Upper lobe of right lung (tissue), 1 donor: Measurements from ENCODE around the gene RSBN1. TPM values are rescaled to one million over a fixed set of nuclear protein-coding genes. Genes with fewer than 3 reads are reported as not detected.

Source experiments
- ATAC-seq: fragments of 200-7000 bp; cut with Tn5 transposase; one replicate; pipeline ENCODE4 v1.9.1; 2020; ENCODE audit warnings: mild to moderate bottlenecking, moderate library complexity
- DNase-seq: peaks from one replicate; pipeline ENCODE4 v3.0.0-alpha.2; 2020
- H3K27ac ChIP-seq: fragments of 200-600 bp; one replicate; pipeline ENCODE4 v1.8.0; 2022
- H3K27me3 ChIP-seq: fragments of 200-600 bp; one replicate; pipeline ENCODE4 v1.8.0; 2022; ENCODE audit warnings: mild to moderate bottlenecking
- H3K36me3 ChIP-seq: fragments of 200-600 bp; one replicate; pipeline ENCODE4 v1.8.0; 2022
- H3K4me1 ChIP-seq: fragments of 200-600 bp; one replicate; pipeline ENCODE4 v1.8.0; 2022
- H3K4me3 ChIP-seq: fragments of 200-600 bp; one replicate; pipeline ENCODE4 v1.8.0; 2022; ENCODE audit warnings: mild to moderate bottlenecking
- H3K9me3 ChIP-seq: fragments of 200-600 bp; one replicate; pipeline ENCODE4 v1.8.0; 2022
- CTCF ChIP-seq: fragments of 200-600 bp; IDR thresholded peaks from one replicate; pipeline ENCODE4 v1.8.0; 2022; ENCODE audit warnings: antibody characterized with exemption
- intact Hi-C: fragments of 100-400 bp; cut with DNase I; formaldehyde crosslinking; loops from one replicate; pipeline ENCODE4 v1.11.0; 2022
- total RNA-seq: library from RNA; stranded (reverse); fragmentation: NEBNext Ultra II Directional; extraction: Animal tissue kit (Norgen Biotek cat#: 25700); gene quantifications from one replicate; pipeline ENCODE4 v1.2.1, GENCODE V29; 2021
- donor health status: DM: no; HTN: yes; CAD: no; lungs with severe emphysema.

The RSBN1 gene
- total RNA-seq, 1 donor from 2014 or later: 23.2 TPM

- Histone ChIP-seq H3K27ac (no peak overlapping the region), H3K9me3 (no peaks in the 10 kb centered on the region), H3K4me1 (no peaks in the 10 kb centered on the region), H3K36me3 (no peaks in the 10 kb centered on the region), H3K4me3 (no peak overlapping the region), H3K27me3 (no peaks in the 10 kb centered on the region)
- DNase-seq: no peak
- no peak for TF ChIP-seq CTCF
- intact Hi-C loops: loop anchor here (10.0 kb wide), 1 partner anchor 60 kb away; no protein-coding TSS in a partner anchor
- no peak for ATAC-seq
These were observed 22.4 kb upstream of the RSBN1 start for GRCh38 chr1:113834716-113835115.

- TF ChIP-seq CTCF: no peak
- Histone ChIP-seq H3K27me3 (no peaks in the 10 kb centered on the region), H3K4me1 (no peaks in the 10 kb centered on the region), H3K36me3 (no peaks in the 10 kb centered on the region), H3K27ac (no peak overlapping the region), H3K9me3 (no peaks in the 10 kb centered on the region), H3K4me3 (no peak overlapping the region)
- DNase-seq: no peak
- no peak for ATAC-seq
- intact Hi-C loops: loop anchor here (10.0 kb wide), 1 partner anchor 65 kb away; no protein-coding TSS in a partner anchor
These were observed 17.8 kb upstream of the RSBN1 start for GRCh38 chr1:113830039-113830438.

- no peaks in the 10 kb centered on the region for H3K36me3 ChIP-seq
- ATAC-seq (no peak), DNase-seq (no peak)
- no peaks in the 10 kb centered on the region for H3K9me3 ChIP-seq
- no peaks in the 10 kb centered on the region for H3K4me1 ChIP-seq
- no peak overlapping the region for H3K27ac ChIP-seq
- TF ChIP-seq CTCF: no peak
- no peaks in the 10 kb centered on the region for H3K27me3 ChIP-seq
- H3K4me3 ChIP-seq: no peak overlapping the region
- intact Hi-C loops: no loop called here
These were observed 9.6 kb upstream of the RSBN1 start for GRCh38 chr1:113821916-113822315.

- TF ChIP-seq CTCF: no peak
- intact Hi-C loops: no loop called here
- Histone ChIP-seq H3K36me3 (no peaks in the 10 kb centered on the region), H3K4me1 (no peaks in the 10 kb centered on the region), H3K9me3 (no peaks in the 10 kb centered on the region), H3K27ac (no peak overlapping the region), H3K27me3 (no peaks in the 10 kb centered on the region), H3K4me3 (no peak overlapping the region)
- ATAC-seq: peak; percentile 49
- DNase-seq: no peak
These were observed 6.3 kb upstream of the RSBN1 start for GRCh38 chr1:113818578-113818977.

GRCh38 chr1:113813218-113813617 lies 942 bp upstream of the RSBN1 start:
- Histone ChIP-seq H3K4me3 (no peak overlapping the region), H3K27ac (no peak overlapping the region), H3K27me3 (no peaks in the 10 kb centered on the region), H3K36me3 (no peaks in the 10 kb centered on the region), H3K4me1 (peaks cover 18% of the 10 kb centered on the region), H3K9me3 (no peaks in the 10 kb centered on the region)
- DNase-seq (no peak), ATAC-seq (no peak)
- intact Hi-C loops: no loop called here
- TF ChIP-seq CTCF: no peak

- no peaks in the 10 kb centered on the region for H3K27me3 ChIP-seq
- ATAC-seq (no peak), DNase-seq (no peak)
- peak overlapping the region; percentile 95 for H3K27ac ChIP-seq
- no peaks in the 10 kb centered on the region for H3K36me3 ChIP-seq
- intact Hi-C loops: no loop called here
- TF ChIP-seq CTCF: no peak
- no peaks in the 10 kb centered on the region for H3K9me3 ChIP-seq
- H3K4me3 ChIP-seq: peak overlapping the region; percentile 83
- peaks cover 18% of the 10 kb centered on the region for H3K4me1 ChIP-seq
These were observed 422 bp upstream of the RSBN1 start for GRCh38 chr1:113812661-113813135.
